GM19397 (cell line): Measurements from ENCODE around the gene NXPE4.

Experiments used
- ATAC-seq: cut with Tn5 transposase; IDR thresholded peaks from one replicate; pipeline ENCODE4 v1.9.1; 2021; ENCODE audit warnings: mild to moderate bottlenecking, moderate library complexity; ENCODE audit not compliant: unreplicated experiment

Gene NXPE4

GRCh38 chr11:114563077-114563476 lies 32.5 kb downstream of the NXPE4 start:
- no peak for ATAC-seq

GRCh38 chr11:114562166-114562916 lies 33.2 kb downstream of the NXPE4 start:
- no peak for ATAC-seq

GRCh38 chr11:114559425-114560310 lies 35.9 kb downstream of the NXPE4 start, which contains the start of gene NXPE1:
Gene NXPE1 (minus strand): TSS chr11:114559881. CDS start chr11:114551201, 8,680 bp downstream.
- ATAC-seq, result no peak

- ATAC-seq, result no peak
Measured at GRCh38 chr11:114556135-114556534, 39.5 kb downstream of the NXPE4 start.

GRCh38 chr11:114553642-114554041 lies 41.9 kb downstream of the NXPE4 start:
- no peak for ATAC-seq

GRCh38 chr11:114551060-114551459 lies 44.5 kb downstream of the NXPE4 start:
- no peak for ATAC-seq

GRCh38 chr11:114525682-114526081 lies 69.9 kb downstream of the NXPE4 start:
- ATAC-seq, result no peak

- no peak for ATAC-seq
Measured at GRCh38 chr11:114524122-114524521, 71.5 kb downstream of the NXPE4 start.

- ATAC-seq, result no peak
Measured at GRCh38 chr11:114522818-114523217, 72.8 kb downstream of the NXPE4 start.
